T-cell (primary cell): ENCODE data around the gene SLCO2B1. TPM values are rescaled to one million over a fixed set of nuclear protein-coding genes. Genes with fewer than 3 reads are reported as not detected.

Experiments used
- ATAC-seq, 4 experiments: fragments of 200-7000 bp in 3 of 4; fragments of 150-1000 bp in 1 of 4; cut with Tn5 transposase; replicated peaks in 1 of 4; 1 replicate in 3 of 4; 2 replicates in 1 of 4; pipeline ENCODE4 v1.10.0; 2021; ENCODE audit warnings: moderate library complexity in 3 of 4, mild to moderate bottlenecking in 2 of 4, moderate number of reproducible peaks in 1 of 4
- CTCF ChIA-PET, 2 donors: fragments of 300-600 bp; sonication (Branson Sonifier 250); formaldehyde crosslinking; loops; one replicate each; lab custom pipeline; 2022; ENCODE audit warnings: antibody characterized with exemption in 2 of 2; lab: Charles Lee
- POLR2A ChIA-PET, 2 donors: fragments of 300-600 bp; sonication (Branson Sonifier 250); formaldehyde crosslinking; loops; one replicate each; lab custom pipeline; 2022; ENCODE audit warnings: antibody characterized with exemption in 2 of 2; lab: Charles Lee
- DNase-seq, 35 experiments: peaks; one replicate each; pipeline versions ENCODE4 v3.0.0 to v3.0.0-alpha.2; 2013 to 2023
- H3K27ac ChIP-seq: one replicate; pipeline ENCODE4 v1.5.1; 2013; ENCODE audit warnings: low read length
- H3K27me3 ChIP-seq, 2 experiments: replicated peaks in 1 of 2; 1 replicate in 1 of 2; 2 replicates in 1 of 2; pipeline versions ENCODE4 v1.6.1 to v1.7.0; 2013; ENCODE audit warnings: low read length in 1 of 2, mixed read lengths in 1 of 2; ENCODE audit not compliant: control insufficient read depth in 2 of 2, insufficient read depth in 2 of 2; ENCODE audit errors: extremely low read depth in 1 of 2
- H3K36me3 ChIP-seq, 2 donors: 1 replicate in 1 of 2; 2 replicates in 1 of 2; pipeline versions ENCODE4 v1.6.1 to v1.7.0; 2013; ENCODE audit warnings: low read length in 1 of 2; ENCODE audit not compliant: control insufficient read depth in 2 of 2, insufficient read depth in 1 of 2; ENCODE audit errors: extremely low read depth in 1 of 2
- H3K4me1 ChIP-seq, 2 experiments: 1 replicate in 1 of 2; 2 replicates in 1 of 2; pipeline versions ENCODE4 v1.6.1 to v1.7.0; 2013; ENCODE audit warnings: low read length in 2 of 2, mixed read lengths in 1 of 2; ENCODE audit not compliant: insufficient read depth in 2 of 2, control insufficient read depth in 1 of 2; ENCODE audit errors: extremely low read depth in 1 of 2
- H3K4me3 ChIP-seq, 2 donors: 1 replicate in 1 of 2; 2 replicates in 1 of 2; pipeline versions ENCODE4 v1.5.1 to v1.7.0; 2013; ENCODE audit warnings: mild to moderate bottlenecking in 2 of 2, low read length in 1 of 2, moderate library complexity in 1 of 2; ENCODE audit not compliant: control insufficient read depth in 1 of 2; ENCODE audit errors: extremely low read depth in 1 of 2
- H3K9me3 ChIP-seq: 2 replicates; pipeline ENCODE4 v1.7.0; 2013
- H3K27ac Mint-ChIP-seq, 2 donors: one replicate each; pipeline ENCODE4 v1.8.0; 2020 to 2021; ENCODE audit warnings: mild to moderate bottlenecking in 2 of 2, mixed read lengths in 2 of 2
- H3K27me3 Mint-ChIP-seq, 2 donors: one replicate each; pipeline ENCODE4 v1.8.0; 2021 to 2022; ENCODE audit warnings: mixed read lengths in 2 of 2
- H3K36me3 Mint-ChIP-seq: one replicate; pipeline ENCODE4 v1.8.0; 2021; ENCODE audit warnings: mixed read lengths
- H3K4me1 Mint-ChIP-seq, 3 donors: one replicate each; pipeline ENCODE4 v1.8.0; 2020 to 2022; ENCODE audit warnings: mixed read lengths in 3 of 3, mild to moderate bottlenecking in 1 of 3
- H3K4me3 Mint-ChIP-seq, 3 donors: one replicate each; pipeline ENCODE4 v1.8.0; 2020 to 2022; ENCODE audit warnings: mild to moderate bottlenecking in 3 of 3, mixed read lengths in 3 of 3, moderate library complexity in 3 of 3
- H3K9me3 Mint-ChIP-seq, 3 donors: one replicate each; pipeline ENCODE4 v1.8.0; 2020 to 2022; ENCODE audit warnings: mixed read lengths in 3 of 3
- WGBS: methylation state at CpG from one replicate; pipeline ENCODE4 v1.1.5; 2013; ENCODE audit warnings: missing lambda C conversion rate; ENCODE audit not compliant: insufficient coverage; 5-methylcytosine and 5-hydroxymethylcytosine counted together
- total RNA-seq, 35 experiments: library from RNA in 6 of 35; stranded (reverse) in 6 of 35; fragments of 120-200 nt in 1 of 35; gene quantifications; one replicate each; pipeline versions ENCODE4 v1.2.1 to v1.2.4 and lab custom pipeline; 2013 to 2026

SLCO2B1 gene
- total RNA-seq, 5 donors from 2014 or later (not counting 1 experiment from before 2014, with no cell fraction given) = 0.55 to 0.79 (median 0.63) TPM; not detected in 2

DNA sequence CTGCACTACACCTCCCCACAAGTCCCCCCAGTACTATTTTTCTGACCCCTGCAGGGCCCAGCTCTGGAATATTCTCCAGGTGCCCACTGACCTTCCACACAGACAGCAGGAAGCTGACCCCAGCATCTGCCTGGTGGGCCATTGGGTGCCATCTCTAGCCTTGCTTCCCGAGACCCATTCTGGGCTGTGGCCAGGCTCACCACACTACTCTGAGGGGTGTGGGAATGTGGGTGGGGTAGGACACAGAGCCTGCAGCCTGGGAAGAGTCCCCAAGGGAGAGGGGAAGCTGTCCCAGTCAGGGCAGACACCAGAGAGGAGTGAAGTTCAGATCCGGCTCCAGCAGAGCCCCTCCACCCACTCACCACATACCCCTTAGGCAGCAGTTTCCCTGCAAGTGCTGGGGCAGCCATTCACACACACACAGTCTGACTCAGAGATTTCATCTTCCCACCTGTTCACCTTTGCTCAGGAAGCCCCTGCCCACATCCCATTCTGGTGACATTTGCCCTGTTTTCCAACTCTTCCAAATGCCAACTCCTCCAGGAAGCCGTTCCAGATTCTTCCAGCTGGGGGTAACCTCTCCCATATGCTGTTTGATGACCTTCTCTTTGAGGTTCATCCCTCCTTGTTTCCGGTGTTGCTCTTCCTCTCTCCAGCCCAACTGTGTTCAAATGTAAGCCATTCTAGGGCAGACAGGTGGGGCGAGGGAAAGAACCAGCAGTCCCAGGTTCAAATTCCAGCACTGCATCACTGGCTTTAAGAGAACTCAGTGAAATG, 1.9 kb downstream of the SLCO2B1 start:
- Mint-ChIP-seq H3K4me3 (no peak overlapping the region), H3K36me3 (no peaks in the 10 kb centered on the region), H3K27me3 (peaks cover 10 to 11% of the 10 kb centered on the region in 2 donors), H3K27ac (no peak overlapping the region), H3K4me1 (no peaks in the 10 kb centered on the region), H3K9me3 (no peaks in the 10 kb centered on the region)
- ATAC-seq = no peak
- no peaks in the 10 kb centered on the region for H3K9me3 ChIP-seq
- H3K27ac ChIP-seq = no peak overlapping the region
- H3K4me3 ChIP-seq = no peak overlapping the region
- peaks cover 0 to 19% of the 10 kb centered on the region in 2 experiments for H3K27me3 ChIP-seq
- no peaks in the 10 kb centered on the region for H3K36me3 ChIP-seq
- H3K4me1 ChIP-seq = no peaks in the 10 kb centered on the region
- ChIA-PET CTCF (interaction anchor here (0.6 to 1.2 kb wide), 2 partner anchors 12 to 491 kb away, joined by 3 to 4 read pairs; no protein-coding TSS in a partner anchor), POLR2A (no interaction called here)
- 79% methylated on average over 4 of the region's 5 CpGs for WGBS
- no peak for DNase-seq

DNA sequence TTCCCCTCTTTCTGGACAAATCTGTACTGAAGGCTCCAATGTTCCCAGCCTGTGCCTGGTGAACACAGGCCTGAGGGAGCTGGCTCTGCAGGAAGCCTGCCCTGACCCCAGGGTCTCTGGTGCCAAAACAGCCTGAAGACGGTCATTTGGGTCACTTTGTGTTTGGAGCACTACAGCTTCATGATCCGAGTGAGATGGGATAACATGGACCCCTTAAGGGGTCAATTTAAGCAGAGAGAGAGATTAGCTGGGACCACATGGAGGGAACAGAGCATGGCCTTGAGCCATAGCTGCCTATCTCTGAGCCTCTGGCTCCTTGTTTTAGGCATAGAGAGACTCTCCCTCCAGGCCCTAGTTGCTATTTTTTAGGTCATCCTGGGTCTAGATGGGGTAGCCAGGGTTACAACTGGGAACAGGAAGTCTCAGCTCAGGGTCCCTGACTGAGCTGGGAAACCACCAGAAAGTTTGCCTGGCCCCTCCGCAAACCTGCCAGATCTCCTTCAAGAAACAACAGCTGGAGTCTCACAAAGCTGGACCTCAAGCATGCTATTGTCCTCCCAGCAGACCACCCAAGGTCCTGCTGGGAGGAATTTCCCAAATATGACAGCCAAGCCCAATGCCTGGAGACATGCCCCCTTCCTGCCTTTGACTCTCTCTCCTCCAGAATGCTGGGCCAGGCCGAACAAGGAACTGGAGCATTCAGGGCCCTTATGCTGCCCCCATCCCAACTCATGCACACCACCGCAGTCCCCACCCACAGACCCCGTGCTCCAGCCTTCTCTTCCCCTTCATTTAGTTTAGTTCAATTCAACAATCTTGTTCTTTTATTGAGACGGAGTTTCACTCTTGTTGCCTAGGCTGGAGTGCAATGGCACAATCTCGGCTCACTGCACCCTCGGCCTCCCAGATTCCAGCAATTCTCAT, 4.0 kb downstream of the SLCO2B1 start:
- peaks cover 0 to 19% of the 10 kb centered on the region in 2 experiments for H3K27me3 ChIP-seq
- Mint-ChIP-seq H3K4me1 (no peaks in the 10 kb centered on the region), H3K36me3 (no peaks in the 10 kb centered on the region), H3K27me3 (peaks cover 10 to 11% of the 10 kb centered on the region in 2 donors), H3K4me3 (no peak overlapping the region), H3K9me3 (no peaks in the 10 kb centered on the region), H3K27ac (no peak overlapping the region)
- no peak overlapping the region for H3K4me3 ChIP-seq
- no peak for DNase-seq
- H3K36me3 ChIP-seq = no peaks in the 10 kb centered on the region
- POLR2A ChIA-PET = no interaction called here
- no peak for ATAC-seq
- CTCF ChIA-PET = interaction anchor here (0.5 to 1.2 kb wide), 3 partner anchors 15 to 17 kb away, joined by 3 to 7 read pairs (median 3); no protein-coding TSS in a partner anchor
- no peak overlapping the region for H3K27ac ChIP-seq
- H3K4me1 ChIP-seq = no peaks in the 10 kb centered on the region
- no peaks in the 10 kb centered on the region for H3K9me3 ChIP-seq
- WGBS = 67% methylated on average over 8 of the region's 9 CpGs

- DNase-seq = no peak
- Histone ChIP-seq H3K4me1 (no peaks in the 10 kb centered on the region), H3K4me3 (no peak overlapping the region), H3K9me3 (no peaks in the 10 kb centered on the region), H3K27ac (no peak overlapping the region), H3K36me3 (no peaks in the 10 kb centered on the region), H3K27me3 (peaks cover 0 to 18% of the 10 kb centered on the region in 2 experiments)
- no peaks in the 10 kb centered on the region for H3K4me1 Mint-ChIP-seq
- ChIA-PET CTCF (interaction anchor here in 1 of 2 donors (1.0 kb wide), 1 partner anchor 15 kb away, joined by 3 read pairs; no protein-coding TSS in a partner anchor), POLR2A (no interaction called here)
- 81% methylated on average over 8 of the region's 13 CpGs for WGBS
- no peaks in the 10 kb centered on the region for H3K36me3 Mint-ChIP-seq
- H3K27ac Mint-ChIP-seq = no peak overlapping the region
- H3K9me3 Mint-ChIP-seq = peaks cover 0 to 4% (median 3%) of the 10 kb centered on the region in 3 donors
- peaks cover 6 to 7% of the 10 kb centered on the region in 2 donors for H3K27me3 Mint-ChIP-seq
- no peak for ATAC-seq
- H3K4me3 Mint-ChIP-seq = no peak overlapping the region
Observed at GRCh38 chr11:75155570-75156422, 4.9 kb downstream of the SLCO2B1 start.

DNA sequence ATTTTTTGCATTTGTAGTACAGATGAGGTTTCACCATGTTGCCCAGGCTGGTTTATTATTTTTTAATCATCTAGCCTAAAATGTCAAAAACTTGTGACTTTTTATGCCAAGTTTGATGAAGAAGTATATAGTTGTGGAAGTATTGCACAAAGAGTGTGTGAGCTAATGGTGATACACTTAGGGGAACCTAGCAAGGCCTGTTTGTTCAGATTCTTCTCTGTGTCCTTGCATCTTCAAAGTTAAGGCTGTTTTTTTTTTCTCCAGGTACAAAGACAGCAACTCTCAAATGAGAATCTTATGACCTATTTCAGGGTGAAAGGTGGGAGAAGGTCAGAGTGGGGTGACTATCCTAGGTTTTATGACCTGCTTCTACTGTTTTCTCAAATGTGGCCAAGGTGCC, 7.3 kb downstream of the SLCO2B1 start:
- Histone ChIP-seq H3K27ac (no peak overlapping the region), H3K4me1 (no peaks in the 10 kb centered on the region), H3K36me3 (no peaks in the 10 kb centered on the region), H3K27me3 (peaks cover 0 to 2% of the 10 kb centered on the region in 2 experiments), H3K9me3 (no peaks in the 10 kb centered on the region), H3K4me3 (no peak overlapping the region)
- ATAC-seq = no peak
- H3K36me3 Mint-ChIP-seq = no peaks in the 10 kb centered on the region
- CTCF ChIA-PET = interaction anchor here in 1 of 2 donors (0.6 kb wide), 1 partner anchor 19 kb away, joined by 5 read pairs; no protein-coding TSS in a partner anchor
- POLR2A ChIA-PET = interaction anchor here in 1 of 2 donors (0.6 kb wide), 1 partner anchor 53 kb away, joined by 10 read pairs; no protein-coding TSS in a partner anchor
- peaks cover 0 to 10% (median 5%) of the 10 kb centered on the region in 3 donors for H3K9me3 Mint-ChIP-seq
- no peak overlapping the region for H3K27ac Mint-ChIP-seq
- no peak overlapping the region for H3K4me3 Mint-ChIP-seq
- peaks cover 0 to 7% (median 0%) of the 10 kb centered on the region in 3 donors for H3K4me1 Mint-ChIP-seq
- no peak for DNase-seq
- H3K27me3 Mint-ChIP-seq = peaks cover 0 to 2% of the 10 kb centered on the region in 2 donors

DNA sequence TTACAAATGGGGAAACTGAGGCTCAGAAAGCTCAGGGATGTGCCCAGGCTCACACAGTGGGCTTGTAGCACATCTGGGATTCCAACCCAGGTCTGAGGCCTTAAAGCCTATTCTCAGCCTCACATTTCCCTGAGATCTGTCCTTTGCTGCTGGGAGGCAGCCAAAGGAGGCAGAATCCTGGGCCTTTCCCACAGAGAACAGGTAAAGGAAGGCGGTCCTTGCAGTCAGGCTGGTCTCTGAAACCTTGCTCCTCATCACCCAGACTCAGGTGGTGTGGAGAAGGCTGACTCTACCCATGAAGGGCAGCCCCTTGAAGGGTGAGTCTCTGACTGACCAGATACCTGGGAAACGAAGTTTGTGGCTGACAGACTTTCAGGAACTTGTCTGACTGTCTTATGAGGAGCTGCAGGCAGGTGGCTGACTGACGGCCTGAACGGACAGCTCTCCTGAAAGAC, 7.8 kb downstream of the SLCO2B1 start:
- Histone ChIP-seq H3K36me3 (no peaks in the 10 kb centered on the region), H3K27me3 (no peaks in the 10 kb centered on the region), H3K9me3 (no peaks in the 10 kb centered on the region), H3K4me1 (no peaks in the 10 kb centered on the region), H3K4me3 (no peak overlapping the region), H3K27ac (no peak overlapping the region)
- peaks cover 0 to 2% of the 10 kb centered on the region in 2 donors for H3K27me3 Mint-ChIP-seq
- H3K9me3 Mint-ChIP-seq = peaks cover 0 to 10% (median 5%) of the 10 kb centered on the region in 3 donors
- H3K4me3 Mint-ChIP-seq = no peak overlapping the region
- 71% methylated on average over 4 of the region's 4 CpGs for WGBS
- ChIA-PET CTCF (interaction anchor here in 1 of 2 donors (0.6 kb wide), 1 partner anchor 20 kb away, joined by 5 read pairs; no protein-coding TSS in a partner anchor), POLR2A (interaction anchor here in 1 of 2 donors (0.6 kb wide), 1 partner anchor 53 kb away, joined by 10 read pairs; no protein-coding TSS in a partner anchor)
- ATAC-seq (no peak), DNase-seq (no peak)
- H3K27ac Mint-ChIP-seq = no peak overlapping the region
- H3K36me3 Mint-ChIP-seq = no peaks in the 10 kb centered on the region
- H3K4me1 Mint-ChIP-seq = peaks cover 0 to 7% (median 0%) of the 10 kb centered on the region in 3 donors
